GDM1 (cell line): Measurements from ENCODE around the gene PTPRU.

Source experiments
- DNase-seq: peaks from one replicate; lab custom pipeline; 2025; lab: John Stamatoyannopoulos, UW

The PTPRU gene

GRCh38 chr1:29245876-29246275 lies 9.6 kb downstream of the PTPRU start:
- no peak for DNase-seq

- DNase-seq: no peak
Measured at GRCh38 chr1:29247044-29247443, 10.7 kb downstream of the PTPRU start.

GRCh38 chr1:29247571-29248273 lies 11.4 kb downstream of the PTPRU start:
- DNase-seq: no peak

DNA sequence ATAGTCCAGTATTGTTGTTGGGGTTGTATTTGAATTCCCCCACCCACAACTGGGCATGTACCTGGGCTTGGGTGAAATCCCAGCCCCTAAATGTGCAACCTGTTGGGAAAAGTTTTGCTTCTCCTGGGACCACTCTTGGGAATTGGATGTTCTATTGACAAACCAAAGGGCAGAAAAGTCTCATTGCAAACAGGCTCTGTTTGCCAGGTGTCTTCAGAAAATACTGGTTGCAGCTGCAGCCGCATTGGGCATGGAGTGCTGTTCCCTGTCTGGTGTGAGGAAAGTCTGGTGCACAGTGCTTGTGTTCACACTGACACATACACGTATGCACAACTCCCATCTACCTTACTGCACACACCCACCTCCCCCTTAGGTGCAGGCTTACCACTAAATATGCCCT lies 12.1 kb downstream of the PTPRU start:
- DNase-seq: no peak

DNA sequence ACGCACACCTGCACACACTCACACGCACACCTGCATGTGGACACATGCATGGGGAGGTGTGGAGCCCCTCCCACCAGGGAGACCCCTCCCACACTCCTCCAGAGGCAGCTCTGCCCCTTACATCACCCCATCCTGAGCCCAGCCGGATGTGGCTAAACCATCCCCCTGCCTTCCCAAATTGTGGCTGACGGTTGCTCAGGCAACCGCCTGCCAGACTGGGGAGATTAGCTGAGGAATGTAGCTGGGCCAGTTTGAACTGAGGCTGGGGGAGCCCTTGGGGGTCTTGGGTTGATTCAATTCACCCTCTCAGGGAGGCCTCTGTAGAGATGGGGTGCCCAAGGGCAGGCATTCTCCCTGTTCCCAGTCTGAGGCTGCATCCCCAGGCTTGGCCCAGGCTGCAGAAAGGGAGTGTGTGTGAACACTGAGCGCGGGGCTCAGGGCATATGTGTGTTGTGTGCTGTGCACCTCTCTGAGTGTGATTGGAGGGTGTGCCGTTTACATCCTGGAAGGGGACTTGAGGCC lies 12.9 kb downstream of the PTPRU start:
- no peak for DNase-seq

- DNase-seq: no peak
Measured at GRCh38 chr1:29249951-29250581, 13.7 kb downstream of the PTPRU start.

DNA sequence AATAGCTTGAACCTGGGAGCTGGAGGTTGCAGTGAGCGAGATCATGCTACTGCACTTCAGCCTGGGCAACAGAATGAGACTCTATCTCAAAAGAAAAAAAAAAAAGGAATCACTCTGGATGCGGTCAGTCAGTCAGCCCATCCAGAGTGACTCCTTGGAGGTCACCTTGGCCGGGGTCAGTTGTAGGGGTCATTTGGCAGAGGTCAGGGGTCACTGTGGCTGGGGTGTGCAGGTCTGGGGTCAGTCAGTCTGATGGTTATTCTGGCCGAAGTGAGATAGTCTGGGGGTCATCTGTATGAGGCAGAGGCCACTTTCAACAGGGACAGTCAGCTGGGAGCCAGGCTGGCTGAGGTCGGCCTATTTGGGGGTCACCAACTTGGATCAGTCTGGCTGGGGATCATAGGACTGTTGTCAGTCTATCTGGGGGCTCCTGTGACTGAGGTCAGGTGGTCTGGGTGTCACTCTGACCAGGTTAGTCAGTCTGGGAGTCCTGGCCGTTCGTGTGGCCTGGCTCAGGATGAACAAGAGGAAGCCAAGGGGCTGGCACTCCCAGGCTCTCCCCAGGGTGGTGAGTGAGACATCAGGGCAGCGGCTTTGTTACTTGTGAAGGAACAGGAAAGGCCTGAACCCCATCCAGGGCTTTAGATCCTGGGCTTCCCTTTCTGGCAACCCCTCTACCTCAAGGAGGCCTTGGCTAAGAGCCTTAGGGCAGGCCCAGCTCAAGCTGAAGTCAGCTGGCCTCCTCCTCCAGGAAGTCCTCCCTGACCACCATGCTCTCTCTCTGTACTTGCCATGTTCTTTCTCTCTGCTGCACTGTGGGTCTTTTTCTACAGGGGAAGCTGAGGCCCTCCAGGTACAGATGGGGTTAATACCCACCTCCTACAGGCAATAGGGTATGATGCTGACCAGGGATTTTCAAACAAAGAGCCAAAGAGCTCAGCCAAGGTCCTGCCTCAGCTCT lies 15.1 kb downstream of the PTPRU start:
- DNase-seq: no peak

GRCh38 chr1:29253180-29253579 lies 16.9 kb downstream of the PTPRU start:
- DNase-seq: no peak

DNA sequence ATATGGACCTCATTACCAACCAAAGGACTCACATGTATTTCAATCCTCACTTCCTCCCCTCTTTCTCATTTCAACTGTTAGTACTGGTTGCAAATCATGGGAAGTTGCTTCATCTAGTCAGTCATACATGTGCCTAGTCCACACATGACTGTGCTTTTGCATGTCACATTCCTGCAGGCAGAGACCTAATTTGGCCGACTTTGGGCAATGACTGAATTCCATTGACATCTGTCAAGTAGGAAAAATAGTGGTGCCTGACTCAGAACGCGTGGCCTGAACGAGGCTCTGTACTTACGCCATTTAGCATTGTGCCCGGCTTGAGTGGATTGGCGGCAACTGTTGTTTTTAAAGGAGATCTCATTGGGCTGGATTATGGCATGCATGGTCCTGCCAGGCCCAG lies 18.0 kb downstream of the PTPRU start:
- no peak for DNase-seq

- DNase-seq: no peak
Measured at GRCh38 chr1:29255134-29255666, 18.9 kb downstream of the PTPRU start.

- DNase-seq: no peak
Measured at GRCh38 chr1:29256394-29256793, 20.1 kb downstream of the PTPRU start.

DNA sequence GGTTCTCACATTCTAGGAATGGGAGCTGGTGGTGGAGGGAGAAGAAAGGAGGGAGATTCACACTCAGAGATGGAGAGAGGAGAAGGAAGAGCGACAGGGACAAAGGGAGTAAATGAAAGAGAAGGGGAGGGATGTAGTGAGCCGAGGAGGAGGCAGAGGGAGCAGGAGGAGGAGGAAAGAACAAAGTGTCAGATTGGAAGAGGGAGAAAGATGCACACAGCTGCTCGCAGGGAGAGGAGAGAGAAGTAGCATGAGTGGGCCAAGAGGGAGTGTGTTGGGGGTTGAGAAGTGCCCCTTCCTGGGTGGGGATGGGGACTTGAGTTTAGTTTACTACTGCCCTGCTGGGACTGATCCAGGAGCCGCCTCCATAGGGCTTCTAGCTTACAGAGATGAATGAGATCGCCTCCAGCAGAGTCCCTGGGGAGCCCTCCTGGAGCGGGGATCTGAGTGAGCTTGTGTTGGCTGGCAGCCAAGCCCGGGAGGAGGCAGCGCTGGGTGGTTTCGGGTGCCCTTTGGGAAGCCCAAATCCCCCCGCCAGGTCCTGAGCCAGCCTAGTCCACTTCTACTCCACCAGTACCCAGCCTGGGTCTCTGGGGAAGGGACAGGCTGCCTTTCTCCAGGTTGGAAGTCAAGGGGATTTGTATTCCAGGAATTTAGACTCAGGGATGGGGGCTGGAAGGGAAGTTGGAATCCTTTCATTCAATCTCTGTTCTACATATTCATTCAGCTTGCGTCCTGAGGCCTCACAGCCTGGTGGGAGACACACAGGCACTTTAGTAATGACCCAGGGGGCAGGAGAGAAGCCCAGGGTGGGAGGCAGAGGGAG lies 20.9 kb downstream of the PTPRU start:
- no peak for DNase-seq

GRCh38 chr1:29258189-29258975 lies 22.1 kb downstream of the PTPRU start:
- no peak for DNase-seq

DNA sequence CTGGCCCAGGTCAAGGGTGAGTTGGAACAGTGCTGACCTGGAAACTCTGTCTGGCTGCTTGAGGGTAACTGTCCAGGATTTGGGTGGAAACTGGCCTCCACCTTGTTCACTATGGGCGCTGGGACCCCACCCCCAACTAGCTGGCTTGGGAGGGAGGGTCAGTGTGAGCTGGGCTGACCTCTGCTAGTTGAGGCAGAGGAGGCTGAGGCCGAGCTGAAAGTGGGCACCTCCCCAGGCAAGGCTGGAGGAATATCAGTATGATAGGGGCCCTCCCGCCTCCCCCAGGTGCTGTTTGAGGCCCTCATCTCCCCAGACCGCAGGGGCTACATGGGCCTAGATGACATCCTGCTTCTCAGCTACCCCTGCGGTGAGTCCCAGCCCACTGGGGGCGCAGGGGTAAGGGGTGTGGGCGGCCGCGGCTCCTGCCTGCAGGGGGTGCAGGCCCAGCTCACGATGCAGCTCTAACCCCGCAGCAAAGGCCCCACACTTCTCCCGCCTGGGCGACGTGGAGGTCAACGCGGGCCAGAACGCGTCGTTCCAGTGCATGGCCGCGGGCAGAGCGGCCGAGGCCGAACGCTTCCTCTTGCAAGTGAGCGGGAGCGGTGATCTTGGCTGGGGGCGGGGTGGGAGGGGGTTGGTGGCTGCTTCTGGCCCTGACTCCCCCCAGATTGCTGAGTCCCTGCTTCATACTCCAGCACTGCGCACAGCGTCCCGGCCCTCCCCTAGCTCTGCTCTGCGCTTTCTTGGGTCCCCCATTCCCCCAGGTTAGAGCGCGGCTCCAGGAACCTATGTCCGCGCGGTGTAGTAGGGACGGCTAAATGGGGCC lies 22.9 kb downstream of the PTPRU start:
- no peak for DNase-seq

- no peak for DNase-seq
Measured at GRCh38 chr1:29259802-29260441, 23.6 kb downstream of the PTPRU start.

GRCh38 chr1:29260531-29260930 lies 24.2 kb downstream of the PTPRU start:
- no peak for DNase-seq

DNA sequence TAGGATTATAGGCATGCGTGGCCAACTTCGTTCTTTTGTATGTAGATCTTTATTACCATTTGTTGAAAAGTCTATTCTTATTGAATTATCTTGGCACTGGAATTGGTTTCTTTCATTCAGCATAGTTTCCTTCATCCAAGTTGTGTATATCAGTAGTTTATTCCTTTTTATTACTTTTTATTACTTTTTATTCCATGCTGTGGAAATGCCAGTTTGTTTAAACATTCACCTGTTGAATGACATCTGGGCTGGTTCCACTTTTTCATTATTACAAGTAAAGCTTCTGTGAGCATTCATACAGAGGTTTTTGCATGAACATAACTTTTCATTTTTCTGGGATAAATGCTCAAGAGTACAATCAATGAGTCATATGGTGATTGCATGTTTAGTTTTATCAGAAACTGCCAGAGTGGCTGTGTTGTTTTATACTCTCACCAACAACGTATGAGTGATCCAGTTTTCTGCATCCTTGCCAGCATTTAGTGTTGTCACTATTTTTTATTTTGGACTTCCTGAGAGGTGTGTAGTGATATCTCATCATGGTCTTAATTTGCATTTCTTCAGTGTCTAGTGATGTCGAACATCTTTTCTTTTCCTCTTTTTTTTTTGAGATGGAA lies 28.6 kb downstream of the PTPRU start:
- no peak for DNase-seq

DNA sequence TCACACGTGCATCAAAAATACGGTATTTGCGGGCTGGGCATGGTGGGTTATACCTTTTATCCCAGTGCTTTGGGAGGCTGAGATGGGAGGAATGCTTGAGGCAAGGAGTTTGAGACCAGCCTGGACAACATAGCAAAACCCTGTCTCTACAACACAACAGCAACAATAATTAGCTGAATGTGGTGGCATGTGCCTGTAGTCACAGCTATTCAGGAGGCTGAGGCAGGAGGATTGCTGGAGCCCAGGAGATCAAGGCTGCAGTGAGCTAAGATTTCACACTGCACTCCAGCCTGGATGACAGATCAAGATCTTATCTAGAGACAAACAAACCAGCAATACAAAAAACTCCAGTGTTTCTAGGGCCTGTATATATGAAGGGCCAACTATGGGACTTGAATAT lies 30.6 kb downstream of the PTPRU start:
- no peak for DNase-seq
